T-helper 17 cell (primary cell): Measurements from ENCODE around the gene SLC30A4. TPM values are rescaled to one million over a fixed set of nuclear protein-coding genes. Genes with fewer than 3 reads are reported as not detected.
A peak's percentile ranks its signal among the peaks of the same experiment; 100 is the strongest.

Experiments
- ATAC-seq: fragments of 150-1000 bp; cut with Tn5 transposase; 2 replicates; pipeline ENCODE4 v1.10.0; 2021; ENCODE audit warnings: mild to moderate bottlenecking, moderate library complexity
- DNase-seq, 3 donors: peaks; one replicate each; pipeline versions ENCODE4 v3.0.0 to v3.0.0-alpha.2; 2020 to 2021
- H3K9me3 ChIP-seq: one replicate; pipeline ENCODE4 v1.7.0; 2013; ENCODE audit warnings: low read length, mild to moderate bottlenecking; ENCODE audit not compliant: control insufficient read depth, poor library complexity, severe bottlenecking
- H3K27ac Mint-ChIP-seq: one replicate; pipeline ENCODE4 v1.8.0; 2022; ENCODE audit warnings: mild to moderate bottlenecking, moderate library complexity, mixed read lengths
- H3K27me3 Mint-ChIP-seq: one replicate; pipeline ENCODE4 v1.8.0; 2022; ENCODE audit warnings: mixed read lengths
- H3K36me3 Mint-ChIP-seq: one replicate; pipeline ENCODE4 v1.8.0; 2022; ENCODE audit warnings: low read depth, mixed read lengths
- H3K4me1 Mint-ChIP-seq: one replicate; pipeline ENCODE4 v1.8.0; 2022; ENCODE audit warnings: mild to moderate bottlenecking, mixed read lengths
- H3K4me3 Mint-ChIP-seq: one replicate; pipeline ENCODE4 v1.8.0; 2022; ENCODE audit warnings: mild to moderate bottlenecking, moderate library complexity, mixed read lengths
- total RNA-seq, 4 donors: library from RNA in 2 of 4; stranded (reverse) in 2 of 4; gene quantifications; one replicate each; pipeline ENCODE4 v1.2.3 and lab custom pipeline; 2022 to 2026

Gene SLC30A4
- total RNA-seq, 2 donors from 2014 or later = 2.2 to 2.4 TPM

DNA sequence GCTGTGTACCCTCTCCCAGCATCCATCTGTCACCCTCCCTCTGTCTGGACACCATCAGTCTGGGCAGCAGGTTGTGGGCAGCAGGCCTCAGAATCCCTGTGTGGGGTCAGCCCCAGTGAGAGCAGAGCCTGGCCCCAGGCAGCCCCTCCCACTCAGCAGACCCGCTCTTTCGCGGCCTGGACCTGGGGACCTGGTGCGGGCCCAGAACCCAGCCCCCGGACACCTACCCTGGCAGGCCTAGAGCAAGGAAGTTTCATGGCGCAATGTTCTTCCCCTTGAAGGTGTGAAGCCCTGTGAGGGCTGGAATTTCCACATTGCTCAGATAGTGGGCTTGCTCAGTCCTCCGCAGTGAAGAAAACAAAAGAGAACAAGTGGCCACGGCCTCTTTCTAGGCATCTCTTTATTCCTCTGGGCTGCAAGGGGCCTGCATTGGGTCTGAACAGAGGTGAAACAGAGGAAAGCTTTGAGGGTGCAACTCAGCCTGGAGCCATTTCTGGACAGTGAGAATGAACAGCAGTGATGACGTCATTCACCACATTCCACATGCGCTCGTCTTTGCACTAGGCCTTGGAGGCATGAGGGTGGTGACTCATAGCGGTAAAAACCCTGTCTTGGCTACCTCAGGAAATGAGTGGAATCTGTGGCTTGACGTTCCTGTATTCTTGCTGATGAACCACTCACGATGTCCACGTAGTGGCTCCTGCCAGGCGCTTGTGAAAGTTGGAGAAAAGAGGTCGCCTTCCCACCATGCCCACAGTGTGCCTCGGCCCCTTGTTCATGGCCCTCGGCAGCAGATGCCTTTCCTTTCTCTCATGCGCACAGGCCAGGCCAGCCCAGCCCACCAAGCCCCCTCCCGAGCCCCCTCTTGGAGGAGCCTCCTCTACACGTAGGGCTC lies 66.1 kb downstream of the SLC30A4 start:
- H3K36me3 Mint-ChIP-seq = no peaks in the 10 kb centered on the region
- peak; percentile 36 to 66 (median 37) for DNase-seq
- no peaks in the 10 kb centered on the region for H3K9me3 ChIP-seq
- H3K4me3 Mint-ChIP-seq = peak overlapping the region; percentile 36
- H3K27me3 Mint-ChIP-seq = no peaks in the 10 kb centered on the region
- H3K27ac Mint-ChIP-seq = peak overlapping the region; percentile 95
- ATAC-seq = peak; percentile 63
- H3K4me1 Mint-ChIP-seq = peaks cover 38% of the 10 kb centered on the region

- peaks cover 38% of the 10 kb centered on the region for H3K4me1 Mint-ChIP-seq
- no peaks in the 10 kb centered on the region for H3K9me3 ChIP-seq
- H3K27ac Mint-ChIP-seq = peak overlapping the region; percentile 95
- ATAC-seq (peak; percentile 70), DNase-seq (peak; percentile 45 to 65 (median 58))
- no peaks in the 10 kb centered on the region for H3K27me3 Mint-ChIP-seq
- no peaks in the 10 kb centered on the region for H3K36me3 Mint-ChIP-seq
- H3K4me3 Mint-ChIP-seq = peak overlapping the region; percentile 86
Measured at GRCh38 chr15:45454814-45455213, 67.7 kb downstream of the SLC30A4 start.

DNA sequence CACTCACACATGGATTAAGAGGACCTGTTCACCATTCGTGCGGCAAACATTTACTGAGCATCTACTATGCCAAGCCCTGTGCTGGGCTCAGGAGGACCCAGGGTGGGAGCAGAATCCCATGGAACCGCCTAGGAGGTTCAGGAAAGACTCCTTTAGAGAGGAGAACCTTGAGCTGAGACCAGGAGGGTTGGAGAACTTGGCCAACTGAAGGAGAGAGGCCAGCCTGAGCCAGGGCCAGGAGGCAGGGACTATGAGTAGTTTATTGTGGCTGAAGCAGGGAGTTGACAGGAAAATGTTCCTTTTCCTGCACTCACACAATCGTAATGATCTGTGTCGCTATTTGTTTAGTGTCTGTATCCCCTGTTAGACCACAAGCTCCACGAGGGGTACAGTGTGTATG lies 71.3 kb downstream of the SLC30A4 start:
- DNase-seq (no peak), ATAC-seq (no peak)
- Mint-ChIP-seq H3K36me3 (no peaks in the 10 kb centered on the region), H3K4me1 (peaks cover 18% of the 10 kb centered on the region), H3K4me3 (no peak overlapping the region), H3K27me3 (peaks cover 6% of the 10 kb centered on the region), H3K27ac (no peak overlapping the region)
- no peaks in the 10 kb centered on the region for H3K9me3 ChIP-seq

DNA sequence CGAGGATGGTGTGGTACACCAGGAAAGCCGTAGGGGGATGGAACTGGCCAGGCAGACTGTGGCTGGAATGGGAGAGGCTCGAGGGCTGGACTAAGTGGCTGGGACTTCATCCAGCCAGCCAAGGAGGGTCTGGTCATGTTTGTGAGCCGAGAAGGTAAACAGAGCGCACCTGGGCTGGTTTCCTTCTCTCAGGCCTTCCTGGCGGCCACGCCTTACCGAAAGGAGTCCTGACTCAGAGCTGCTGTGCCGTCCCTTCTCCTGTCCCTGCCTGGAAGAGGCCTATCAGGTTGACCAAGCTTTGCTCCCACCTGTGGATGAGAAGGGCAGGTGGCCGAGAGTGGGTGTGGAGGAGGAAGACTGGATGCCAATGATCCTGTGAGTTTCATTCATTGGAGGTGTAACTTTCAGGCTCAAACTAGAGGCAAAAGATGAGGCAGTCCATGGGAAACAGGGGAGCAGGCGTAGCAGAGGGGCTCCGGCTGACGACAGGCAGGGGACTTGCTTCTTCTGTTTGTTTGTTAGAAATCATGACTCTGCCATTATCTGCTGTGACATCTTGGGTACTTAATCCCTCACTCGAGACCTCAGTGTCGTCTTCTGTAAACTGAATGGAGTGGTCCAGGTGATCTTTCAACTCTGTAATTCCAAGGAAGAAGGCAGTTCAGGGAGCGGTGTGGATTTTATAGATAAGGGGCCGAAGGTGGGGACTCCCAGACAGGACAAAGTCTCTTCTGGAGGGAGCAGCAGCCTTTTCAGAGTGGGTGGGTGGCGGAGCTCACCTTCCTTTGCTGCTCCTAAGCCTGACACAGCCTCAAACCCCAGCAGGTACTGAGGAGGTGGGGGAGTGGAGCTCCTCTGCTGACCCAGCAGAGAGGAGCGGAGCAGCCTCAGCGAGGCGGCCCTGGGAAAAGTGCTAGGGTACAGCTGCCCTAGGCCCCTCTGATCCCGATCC lies 72.4 kb downstream of the SLC30A4 start:
- DNase-seq (no peak), ATAC-seq (no peak)
- Mint-ChIP-seq H3K27ac (no peak overlapping the region), H3K4me3 (no peak overlapping the region), H3K4me1 (peaks cover 14% of the 10 kb centered on the region), H3K27me3 (peaks cover 6% of the 10 kb centered on the region), H3K36me3 (no peaks in the 10 kb centered on the region)
- H3K9me3 ChIP-seq = no peaks in the 10 kb centered on the region

DNA sequence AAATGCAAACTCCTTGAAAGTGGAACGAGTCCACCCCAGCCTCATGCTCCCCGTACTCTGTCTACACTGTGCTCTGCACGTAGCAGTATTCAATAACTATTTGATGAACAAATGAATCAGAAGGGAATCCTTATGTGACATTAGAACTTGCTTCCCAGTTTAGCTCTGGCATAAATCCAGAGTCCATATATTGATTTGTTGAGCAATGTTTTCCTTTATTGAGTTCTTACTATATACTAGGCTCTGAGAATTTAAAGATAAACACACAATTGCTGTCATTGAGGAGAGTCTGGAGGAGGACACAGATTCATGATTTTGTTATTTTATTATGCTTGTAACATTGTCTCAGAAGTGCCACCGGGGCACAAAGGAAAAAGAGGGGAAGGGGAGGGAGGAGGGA lies 73.2 kb downstream of the SLC30A4 start:
- Mint-ChIP-seq H3K36me3 (no peaks in the 10 kb centered on the region), H3K27ac (peak overlapping the region; percentile 29), H3K27me3 (peaks cover 6% of the 10 kb centered on the region), H3K4me1 (peaks cover 7% of the 10 kb centered on the region), H3K4me3 (no peak overlapping the region)
- ATAC-seq (no peak), DNase-seq (no peak)
- no peaks in the 10 kb centered on the region for H3K9me3 ChIP-seq

DNA sequence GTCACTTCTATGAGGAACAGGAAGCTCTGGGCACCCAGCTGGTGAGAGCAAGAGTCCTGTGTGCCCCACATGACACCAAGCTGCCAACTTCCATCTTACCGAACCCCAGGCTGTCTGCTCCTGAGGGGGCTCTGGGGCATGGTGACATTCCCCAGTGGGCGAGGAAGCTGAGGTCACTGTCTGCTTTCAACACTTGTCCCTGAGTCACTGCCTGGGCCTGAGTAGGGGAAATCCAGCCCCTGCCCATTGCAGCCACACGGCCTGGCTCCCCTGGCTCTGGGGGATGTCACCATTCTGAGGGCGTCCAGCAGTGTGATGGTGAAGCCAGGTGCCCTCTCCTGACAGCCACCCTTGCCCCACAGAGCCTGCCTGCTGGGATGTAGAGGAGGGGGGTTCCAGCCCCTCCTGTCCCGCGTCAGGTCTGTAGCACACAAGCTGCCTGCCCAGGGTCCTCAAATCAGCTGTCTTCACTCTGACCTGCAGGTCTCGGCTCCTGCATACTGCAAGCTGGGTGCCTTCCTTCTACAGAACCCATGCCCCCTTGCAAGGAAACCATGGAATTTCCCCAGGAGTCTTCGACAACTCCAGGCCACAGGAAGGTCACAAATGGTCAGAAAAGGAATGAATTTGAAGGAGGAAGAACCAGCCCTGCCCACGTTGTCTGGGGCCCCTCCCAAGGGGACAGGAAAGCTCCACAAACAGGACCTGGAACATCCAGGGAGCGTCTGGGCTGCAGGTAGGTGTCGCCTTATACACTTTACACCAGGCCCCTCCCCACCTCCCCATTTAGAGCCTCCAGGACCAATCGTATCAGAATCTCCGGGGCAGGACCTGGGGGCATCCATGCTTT lies 74.3 kb downstream of the SLC30A4 start:
- ATAC-seq = peak; percentile 45
- Mint-ChIP-seq H3K36me3 (no peaks in the 10 kb centered on the region), H3K4me1 (no peaks in the 10 kb centered on the region), H3K27ac (no peak overlapping the region), H3K27me3 (peaks cover 6% of the 10 kb centered on the region), H3K4me3 (no peak overlapping the region)
- no peaks in the 10 kb centered on the region for H3K9me3 ChIP-seq
- no peak for DNase-seq

- Mint-ChIP-seq H3K27me3 (no peaks in the 10 kb centered on the region), H3K27ac (no peak overlapping the region), H3K4me1 (no peaks in the 10 kb centered on the region), H3K36me3 (no peaks in the 10 kb centered on the region), H3K4me3 (no peak overlapping the region)
- no peaks in the 10 kb centered on the region for H3K9me3 ChIP-seq
- ATAC-seq = no peak
- no peak for DNase-seq
Measured at GRCh38 chr15:45443645-45444044, 78.9 kb downstream of the SLC30A4 start.

- Mint-ChIP-seq H3K27me3 (no peaks in the 10 kb centered on the region), H3K4me3 (no peak overlapping the region), H3K4me1 (no peaks in the 10 kb centered on the region), H3K36me3 (no peaks in the 10 kb centered on the region), H3K27ac (no peak overlapping the region)
- no peaks in the 10 kb centered on the region for H3K9me3 ChIP-seq
- ATAC-seq (no peak), DNase-seq (no peak)
Measured at GRCh38 chr15:45442507-45443135, 79.9 kb downstream of the SLC30A4 start.

DNA sequence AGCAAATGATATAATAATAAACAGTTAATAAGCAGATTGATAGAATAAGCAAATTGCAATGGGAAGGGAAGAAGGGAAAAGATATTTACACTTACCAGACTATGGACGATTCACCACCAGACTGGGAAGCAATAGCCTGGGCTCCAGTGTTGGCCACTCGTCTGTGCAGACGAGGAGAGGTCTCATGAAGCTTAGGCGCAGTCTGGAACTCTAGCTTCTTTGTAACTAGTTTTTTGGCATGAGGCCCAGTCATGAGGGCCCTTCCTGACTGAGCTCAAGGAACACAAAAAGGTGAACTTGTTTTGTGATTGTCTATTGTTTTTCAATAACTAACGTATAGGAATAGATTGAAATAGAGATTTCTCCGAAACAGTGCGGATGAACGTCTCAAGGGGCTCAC lies 80.9 kb downstream of the SLC30A4 start:
- H3K27me3 Mint-ChIP-seq = no peaks in the 10 kb centered on the region
- H3K27ac Mint-ChIP-seq = no peak overlapping the region
- no peak overlapping the region for H3K4me3 Mint-ChIP-seq
- H3K4me1 Mint-ChIP-seq = no peaks in the 10 kb centered on the region
- no peaks in the 10 kb centered on the region for H3K36me3 Mint-ChIP-seq
- no peaks in the 10 kb centered on the region for H3K9me3 ChIP-seq
- ATAC-seq (no peak), DNase-seq (no peak)

DNA sequence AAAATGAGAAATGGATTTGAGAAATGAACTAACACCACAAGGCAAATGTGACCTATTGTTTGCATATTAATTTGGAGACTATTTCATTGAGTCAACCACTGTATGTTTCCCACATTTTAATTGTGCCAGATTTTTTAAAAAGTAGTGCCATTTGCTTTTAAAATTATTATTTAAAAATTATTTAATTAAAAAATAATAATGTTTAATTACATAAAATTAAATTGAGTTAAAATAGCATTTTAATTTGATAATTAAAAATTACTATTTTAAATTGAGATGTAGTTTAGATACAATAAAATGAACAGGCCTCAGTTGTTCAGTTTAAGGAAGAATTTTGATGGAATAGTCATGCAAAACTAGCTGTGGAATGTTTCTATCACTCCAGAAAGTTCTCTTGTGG lies 81.5 kb downstream of the SLC30A4 start:
- no peaks in the 10 kb centered on the region for H3K4me1 Mint-ChIP-seq
- no peak overlapping the region for H3K27ac Mint-ChIP-seq
- no peaks in the 10 kb centered on the region for H3K36me3 Mint-ChIP-seq
- H3K4me3 Mint-ChIP-seq = no peak overlapping the region
- ATAC-seq = no peak
- H3K9me3 ChIP-seq = no peaks in the 10 kb centered on the region
- DNase-seq = no peak
- no peaks in the 10 kb centered on the region for H3K27me3 Mint-ChIP-seq

DNA sequence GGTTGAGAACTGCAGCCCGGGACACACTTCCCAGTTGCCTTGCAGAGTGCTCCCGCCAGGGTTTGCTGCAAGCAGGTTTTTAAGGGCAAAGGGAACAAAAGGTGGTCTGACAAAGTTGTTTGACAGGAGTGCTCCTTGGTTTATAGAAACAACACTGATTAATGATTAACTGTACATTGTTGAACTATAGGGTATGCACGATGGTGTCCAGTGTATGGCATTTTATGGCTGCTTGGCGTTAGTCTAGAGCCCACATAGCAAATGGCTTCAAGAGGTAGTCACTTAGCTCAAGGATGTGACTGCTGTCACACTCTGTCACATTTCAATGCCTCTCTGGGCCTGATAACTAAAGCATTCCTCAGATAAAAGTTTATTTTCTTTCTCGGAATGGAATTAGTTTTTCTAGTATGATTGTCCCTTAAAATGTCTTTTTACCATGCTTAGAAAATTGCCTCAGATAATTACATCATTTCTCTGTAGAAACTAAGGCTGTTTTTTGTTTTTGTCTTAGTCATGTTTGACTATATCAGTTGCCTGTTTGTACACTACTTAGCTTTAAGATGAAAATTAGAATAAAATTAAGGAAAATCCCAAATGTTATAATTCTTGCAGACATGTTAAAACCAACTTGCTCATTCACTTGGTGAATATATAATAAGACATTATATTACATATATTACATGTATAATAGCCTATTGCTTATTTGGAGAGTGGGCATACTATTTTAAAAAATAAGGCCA lies 82.9 kb downstream of the SLC30A4 start:
- DNase-seq = no peak
- no peak for ATAC-seq
- no peak overlapping the region for H3K27ac Mint-ChIP-seq
- no peaks in the 10 kb centered on the region for H3K9me3 ChIP-seq
- no peak overlapping the region for H3K4me3 Mint-ChIP-seq
- peaks cover 9% of the 10 kb centered on the region for H3K27me3 Mint-ChIP-seq
- no peaks in the 10 kb centered on the region for H3K36me3 Mint-ChIP-seq
- H3K4me1 Mint-ChIP-seq = no peaks in the 10 kb centered on the region
